Activated B cell treated with CpG ODN at 0.5 μM for 24 hours (primary cell): ENCODE measurements around the gene B4GALNT3. TPM values are rescaled to one million over a fixed set of nuclear protein-coding genes. Genes with fewer than 3 reads are reported as not detected.

Experiments
- ATAC-seq: fragments of 200-7000 bp; cut with Tn5 transposase; one replicate; pipeline ENCODE4 v1.10.0; 2021; ENCODE audit warnings: low read depth, mild to moderate bottlenecking, moderate library complexity
- CTCF ChIA-PET: fragments of 350-600 bp; sonication (Branson Sonifier 250); formaldehyde crosslinking; loops from one replicate; lab custom pipeline; 2021; ENCODE audit warnings: antibody characterized with exemption; lab: Charles Lee
- POLR2A ChIA-PET: fragments of 350-600 bp; sonication (Branson Sonifier 250); formaldehyde crosslinking; loops from one replicate; lab custom pipeline; 2021; ENCODE audit warnings: antibody characterized with exemption; lab: Charles Lee
- DNase-seq: peaks from one replicate; pipeline ENCODE4 v3.0.0; 2022
- H3K27ac Mint-ChIP-seq: one replicate; pipeline ENCODE4 v1.8.0; 2020; ENCODE audit warnings: mixed read lengths
- H3K27me3 Mint-ChIP-seq: one replicate; pipeline ENCODE4 v1.8.0; 2021; ENCODE audit warnings: mixed read lengths
- H3K36me3 Mint-ChIP-seq: one replicate; pipeline ENCODE4 v1.8.0; 2021; ENCODE audit warnings: low read depth, mixed read lengths
- H3K4me1 Mint-ChIP-seq: one replicate; pipeline ENCODE4 v1.8.0; 2021; ENCODE audit warnings: mixed read lengths
- H3K4me3 Mint-ChIP-seq: one replicate; pipeline ENCODE4 v1.8.0; 2020; ENCODE audit warnings: mild to moderate bottlenecking, mixed read lengths
- H3K9me3 Mint-ChIP-seq: one replicate; pipeline ENCODE4 v1.8.0; 2020; ENCODE audit warnings: mixed read lengths
- CTCF ChIP-seq: fragments of 200-600 bp; IDR thresholded peaks from one replicate; pipeline ENCODE4 v1.8.0; 2022; ENCODE audit warnings: antibody characterized with exemption, mild to moderate bottlenecking
- intact Hi-C: fragments of 100-400 bp; cut with micrococcal nuclease; formaldehyde crosslinking; loops from one replicate; pipeline ENCODE4 v1.15.1; 2024
- total RNA-seq: library from RNA; stranded (reverse); gene quantifications from 2 replicates; pipeline ENCODE4 v1.2.3, GENCODE V29; 2022

B4GALNT3 gene
- total RNA-seq, 1 donor from 2014 or later, result not detected

DNA sequence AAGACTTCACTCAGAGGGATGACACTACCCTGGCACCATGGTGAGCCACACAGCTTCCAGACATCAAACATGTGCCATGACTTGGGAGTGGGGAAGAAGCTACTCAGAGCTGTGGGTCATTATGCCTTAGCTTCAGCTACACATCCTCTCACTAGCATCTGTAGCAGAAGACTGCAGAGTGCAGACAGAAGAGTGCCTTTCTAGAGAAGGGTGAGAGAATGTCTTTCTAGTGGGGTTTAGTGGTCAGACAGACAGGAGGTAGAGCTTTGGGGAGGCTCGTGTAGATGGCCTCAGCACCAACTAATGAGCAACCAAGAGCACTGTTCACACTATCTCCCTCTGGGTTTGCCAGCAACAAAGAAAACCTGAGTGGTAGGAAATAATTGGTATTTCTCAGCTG, 4.9 kb upstream of the B4GALNT3 start:
- Mint-ChIP-seq H3K27ac (no peak overlapping the region), H3K9me3 (no peaks in the 10 kb centered on the region), H3K27me3 (peaks cover 19% of the 10 kb centered on the region), H3K4me1 (peaks cover 10% of the 10 kb centered on the region), H3K36me3 (no peaks in the 10 kb centered on the region), H3K4me3 (no peak overlapping the region)
- CTCF ChIA-PET, result interaction anchor here (1.0 to 1.5 kb wide), 2 partner anchors 10 to 64 kb away, joined by 3 to 4 read pairs; no protein-coding TSS in a partner anchor
- intact Hi-C loops, result no loop called here
- POLR2A ChIA-PET, result no interaction called here
- DNase-seq (no peak), ATAC-seq (peak; percentile 16)
- TF ChIP-seq CTCF, result no peak

DNA sequence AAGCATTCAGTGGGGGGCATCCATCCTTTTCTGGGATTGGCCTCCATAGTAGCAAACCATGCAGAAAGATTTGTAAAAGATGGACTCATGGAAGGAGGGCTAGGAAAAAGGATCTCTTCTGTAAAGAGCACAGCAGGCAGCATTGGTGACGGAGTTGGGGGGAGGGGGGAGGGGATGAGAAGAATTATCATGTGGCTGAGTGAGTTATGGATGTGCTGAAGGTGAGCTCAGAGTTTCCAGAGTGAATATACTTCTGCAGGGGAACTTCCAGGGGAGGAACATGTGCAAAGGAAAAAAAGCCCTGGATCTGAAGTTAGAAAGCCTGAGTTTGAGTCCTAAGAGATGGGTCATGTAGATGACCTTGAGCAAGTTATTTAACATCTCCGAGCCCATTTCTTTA, 3.9 kb upstream of the B4GALNT3 start:
- ChIA-PET POLR2A (no interaction called here), CTCF (interaction anchor here (1.0 kb wide), 1 partner anchor 9 kb away, joined by 3 read pairs; no protein-coding TSS in a partner anchor)
- H3K36me3 Mint-ChIP-seq, result no peaks in the 10 kb centered on the region
- intact Hi-C loops, result no loop called here
- ATAC-seq (no peak), DNase-seq (no peak)
- TF ChIP-seq CTCF, result no peak
- H3K4me3 Mint-ChIP-seq, result no peak overlapping the region
- no peaks in the 10 kb centered on the region for H3K9me3 Mint-ChIP-seq
- peaks cover 19% of the 10 kb centered on the region for H3K27me3 Mint-ChIP-seq
- H3K4me1 Mint-ChIP-seq, result peaks cover 11% of the 10 kb centered on the region
- no peak overlapping the region for H3K27ac Mint-ChIP-seq

DNA sequence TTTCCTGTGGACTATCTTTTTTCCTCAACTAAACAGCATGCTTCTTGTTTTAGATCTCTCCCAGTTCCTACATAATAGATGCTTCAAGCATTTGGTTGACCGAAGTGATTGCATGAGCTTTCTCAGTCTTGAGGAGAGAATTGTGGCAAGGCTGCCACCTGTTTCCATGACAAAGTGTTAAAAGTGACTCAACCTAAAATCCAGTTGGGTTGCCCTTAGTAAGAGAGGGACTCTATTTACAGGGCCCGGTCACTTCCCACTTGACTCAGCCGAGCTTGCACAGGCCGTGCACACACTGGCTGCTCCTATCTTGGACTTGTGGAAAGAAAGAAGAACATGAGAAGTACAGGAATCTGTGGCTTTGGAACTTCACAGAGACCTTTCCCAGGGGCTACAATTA, 2.1 kb upstream of the B4GALNT3 start:
- TF ChIP-seq CTCF, result no peak
- Mint-ChIP-seq H3K36me3 (no peaks in the 10 kb centered on the region), H3K9me3 (no peaks in the 10 kb centered on the region), H3K27ac (no peak overlapping the region), H3K4me1 (peaks cover 13% of the 10 kb centered on the region), H3K4me3 (no peak overlapping the region), H3K27me3 (peaks cover 35% of the 10 kb centered on the region)
- ChIA-PET CTCF (no interaction called here), POLR2A (no interaction called here)
- intact Hi-C loops, result no loop called here
- ATAC-seq, result no peak
- no peak for DNase-seq

GRCh38 chr12:459050-459429, 699 bp upstream of the B4GALNT3 start:
- peaks cover 12% of the 10 kb centered on the region for H3K4me1 Mint-ChIP-seq
- CTCF ChIA-PET, result no interaction called here
- intact Hi-C loops, result no loop called here
- TF ChIP-seq CTCF, result no peak
- H3K9me3 Mint-ChIP-seq, result no peaks in the 10 kb centered on the region
- no peak for DNase-seq
- H3K27ac Mint-ChIP-seq, result no peak overlapping the region
- peaks cover 35% of the 10 kb centered on the region for H3K27me3 Mint-ChIP-seq
- no peaks in the 10 kb centered on the region for H3K36me3 Mint-ChIP-seq
- peak overlapping the region; percentile 78 for H3K4me3 Mint-ChIP-seq
- no peak for ATAC-seq
- POLR2A ChIA-PET, result no interaction called here

- H3K4me3 Mint-ChIP-seq, result peak overlapping the region; percentile 81
- intact Hi-C loops, result no loop called here
- H3K27me3 Mint-ChIP-seq, result peaks cover 40% of the 10 kb centered on the region
- no peak overlapping the region for H3K27ac Mint-ChIP-seq
- ChIA-PET POLR2A (no interaction called here), CTCF (no interaction called here)
- no peaks in the 10 kb centered on the region for H3K36me3 Mint-ChIP-seq
- peaks cover 12% of the 10 kb centered on the region for H3K4me1 Mint-ChIP-seq
- no peak for TF ChIP-seq CTCF
- ATAC-seq (peak; percentile 62), DNase-seq (peak; percentile 25)
- no peaks in the 10 kb centered on the region for H3K9me3 Mint-ChIP-seq
These were observed 807 bp downstream of the B4GALNT3 start for GRCh38 chr12:460261-461230.
